Measurements from ENCODE around the gene ITGB6. TPM values are rescaled to one million over a fixed set of nuclear protein-coding genes. Genes with fewer than 3 reads are reported as not detected.
"Not testable (repeated sequence)": the region's sequence is repeated elsewhere in the genome, so short reads cannot be mapped to it uniquely, and the experiment has no call there.

Gene ITGB6
- total RNA-seq, 4 donors from 2014 or later = 1.8 to 7.5 (median 6.6) TPM

DNA sequence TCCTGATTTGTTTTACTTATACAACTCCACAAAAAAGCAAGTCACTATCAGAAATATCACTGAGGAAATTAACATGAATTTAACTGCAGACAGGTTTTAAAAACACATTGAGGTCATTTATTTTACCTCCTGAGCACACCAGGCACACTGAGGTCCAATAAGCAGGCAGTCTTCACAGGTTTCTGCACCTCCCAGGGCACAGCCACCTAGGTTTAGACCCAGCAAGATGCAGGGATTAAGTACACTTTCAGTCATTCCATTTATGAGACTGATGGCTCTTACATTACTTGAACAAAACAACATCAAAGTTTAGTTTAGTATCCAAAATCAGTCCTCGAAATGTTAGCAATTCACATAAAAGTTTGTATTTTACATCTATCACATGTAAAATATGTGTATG is 1.0 kb downstream of the ITGB6 start:
- H3K4me3 ChIP-seq (ENCODE audit: low read depth, poor library complexity, severe bottlenecking) = no peak overlapping the region
- intact Hi-C loops (cut with DNase I; ENCODE audit: low total_unique reads) = no loop called here
- WGBS, 2 donors = 79 to 84% methylated on average over 1 of the region's 1 CpG
- DNase-seq (ENCODE audit: low spot score in 2 of 2) = no peak
- TF ChIP-seq, protein P1, sequence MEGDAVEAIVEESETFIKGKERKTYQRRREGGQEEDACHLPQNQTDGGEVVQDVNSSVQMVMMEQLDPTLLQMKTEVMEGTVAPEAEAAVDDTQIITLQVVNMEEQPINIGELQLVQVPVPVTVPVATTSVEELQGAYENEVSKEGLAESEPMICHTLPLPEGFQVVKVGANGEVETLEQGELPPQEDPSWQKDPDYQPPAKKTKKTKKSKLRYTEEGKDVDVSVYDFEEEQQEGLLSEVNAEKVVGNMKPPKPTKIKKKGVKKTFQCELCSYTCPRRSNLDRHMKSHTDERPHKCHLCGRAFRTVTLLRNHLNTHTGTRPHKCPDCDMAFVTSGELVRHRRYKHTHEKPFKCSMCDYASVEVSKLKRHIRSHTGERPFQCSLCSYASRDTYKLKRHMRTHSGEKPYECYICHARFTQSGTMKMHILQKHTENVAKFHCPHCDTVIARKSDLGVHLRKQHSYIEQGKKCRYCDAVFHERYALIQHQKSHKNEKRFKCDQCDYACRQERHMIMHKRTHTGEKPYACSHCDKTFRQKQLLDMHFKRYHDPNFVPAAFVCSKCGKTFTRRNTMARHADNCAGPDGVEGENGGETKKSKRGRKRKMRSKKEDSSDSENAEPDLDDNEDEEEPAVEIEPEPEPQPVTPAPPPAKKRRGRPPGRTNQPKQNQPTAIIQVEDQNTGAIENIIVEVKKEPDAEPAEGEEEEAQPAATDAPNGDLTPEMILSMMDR (IDR thresholded peaks at IDR 0.05) = no peak
- TF ChIP-seq POLR2A (IDR thresholded peaks at IDR 0.05) = no peak

DNA sequence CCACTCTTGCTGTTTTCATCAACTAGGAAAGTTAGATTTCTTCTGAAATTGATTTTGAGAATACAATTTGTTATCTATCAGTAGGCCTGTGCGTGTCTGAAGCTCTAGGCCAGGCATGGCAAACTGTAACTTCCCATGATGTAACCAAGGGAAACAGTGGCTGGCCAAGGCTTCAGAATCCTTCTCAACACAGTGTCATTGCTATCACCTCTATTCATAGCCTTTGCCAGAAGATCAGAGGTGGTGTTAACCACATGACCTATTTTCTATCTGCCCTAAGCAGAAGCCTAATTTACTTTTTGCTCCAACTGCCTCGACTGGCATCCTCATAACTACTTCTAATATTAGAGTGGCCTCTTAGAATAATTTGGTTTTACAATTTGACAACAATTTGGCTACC is 2.5 kb downstream of the ITGB6 start:
- no peak overlapping the region for H3K4me3 ChIP-seq (ENCODE audit: low read depth, poor library complexity, severe bottlenecking)
- no peak for TF ChIP-seq POLR2A (IDR thresholded peaks at IDR 0.05)
- TF ChIP-seq, protein P1 (IDR thresholded peaks at IDR 0.05) = no peak
- WGBS, 2 donors = 65 to 75% methylated on average over 2 of the region's 2 CpGs
- DNase-seq (ENCODE audit: low spot score in 2 of 2) = no peak
- intact Hi-C loops (cut with DNase I; ENCODE audit: low total_unique reads) = no loop called here

GRCh38 chr2:160194946-160195345 is 5.1 kb downstream of the ITGB6 start:
- WGBS, 2 donors = 80 to 81% methylated on average over 5 of the region's 5 CpGs
- intact Hi-C loops (cut with DNase I; ENCODE audit: low total_unique reads) = no loop called here

DNA sequence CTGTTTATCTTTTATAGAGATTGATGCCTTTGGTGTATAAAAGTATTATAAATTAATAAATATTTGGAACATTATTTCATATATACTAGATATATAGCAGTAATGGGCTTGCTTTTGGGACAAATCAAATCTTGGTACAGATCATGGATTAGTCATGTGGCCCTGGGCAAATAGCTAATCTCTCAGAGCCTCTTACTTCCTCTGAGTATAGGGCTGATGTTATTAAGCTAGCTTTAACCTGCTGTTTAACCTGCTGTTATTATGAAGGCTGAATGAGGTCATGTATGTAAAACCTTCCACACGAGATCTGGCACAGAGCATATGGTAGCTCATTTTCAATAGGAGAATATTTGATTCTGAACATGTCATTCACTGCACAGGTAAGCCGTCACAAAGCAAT is 5.7 kb downstream of the ITGB6 start:
- H3K4me3 ChIP-seq (ENCODE audit: low read depth, poor library complexity, severe bottlenecking) = no peak overlapping the region
- no peak for TF ChIP-seq POLR2A (IDR thresholded peaks at IDR 0.05)
- TF ChIP-seq, protein P1 (IDR thresholded peaks at IDR 0.05) = no peak
- intact Hi-C loops (cut with DNase I; ENCODE audit: low total_unique reads) = no loop called here
- DNase-seq (ENCODE audit: low spot score in 2 of 2) = no peak
- 57 to 69% methylated on average over 2 of the region's 2 CpGs for WGBS, 2 donors

More at GRCh38 chr2:160194946-160195345, 5.1 kb downstream of the ITGB6 start:
- H3K4me3 ChIP-seq (ENCODE audit: low read depth, poor library complexity, severe bottlenecking) = no peak overlapping the region
- TF ChIP-seq, protein P1 (IDR thresholded peaks at IDR 0.05) = no peak
- TF ChIP-seq POLR2A (IDR thresholded peaks at IDR 0.05) = no peak
- no peak for DNase-seq (ENCODE audit: low spot score in 2 of 2)

DNA sequence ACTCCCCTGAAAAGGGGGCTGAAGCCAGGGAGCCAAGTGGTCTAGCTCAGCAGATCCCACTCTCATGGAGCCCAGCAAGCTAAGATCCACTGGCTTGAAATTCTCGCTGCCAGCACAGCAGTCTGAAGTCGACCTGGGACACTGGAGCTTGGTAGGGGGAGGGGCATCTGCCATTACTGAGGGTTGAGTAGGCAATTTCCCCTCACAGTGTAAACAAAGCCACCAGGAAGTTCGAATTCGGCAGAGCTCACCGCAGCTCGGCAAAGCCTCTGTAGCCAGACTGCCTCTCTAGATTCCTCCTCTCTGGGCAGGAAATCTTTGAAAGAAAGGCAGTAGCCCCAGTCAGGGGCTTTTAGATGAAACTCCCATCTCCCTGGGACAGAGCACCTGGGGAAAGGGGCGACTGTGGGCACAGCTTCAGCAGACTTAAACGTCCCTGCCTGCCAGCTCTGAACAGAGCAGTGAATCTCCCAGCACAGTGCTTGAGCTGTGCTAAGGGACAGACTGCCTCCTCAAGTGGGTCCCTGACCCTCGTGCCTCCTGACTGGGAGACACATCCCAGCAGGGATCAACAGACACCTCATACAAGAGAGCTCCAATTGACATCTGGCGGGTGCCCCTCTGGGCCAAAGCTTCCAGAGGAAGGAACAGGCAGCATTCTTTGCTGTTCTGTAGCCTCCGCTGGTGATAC is 18.8 kb downstream of the ITGB6 start:
- H3K4me3 ChIP-seq (ENCODE audit: low read depth, poor library complexity, severe bottlenecking); intact Hi-C loops (cut with DNase I; ENCODE audit: low total_unique reads); DNase-seq (ENCODE audit: low spot score in 2 of 2): not testable (repeated sequence)
- 58 to 76% methylated on average over 10 to 11 of the region's 11 CpGs for WGBS, 2 donors

- intact Hi-C loops (cut with DNase I; ENCODE audit: low total_unique reads); H3K4me3 ChIP-seq (ENCODE audit: low read depth, poor library complexity, severe bottlenecking); DNase-seq (ENCODE audit: low spot score in 2 of 2): not testable (repeated sequence)
- 92 to 97% methylated on average over 5 of the region's 7 CpGs for WGBS, 2 donors
Measured at GRCh38 chr2:160180690-160181089, 19.4 kb downstream of the ITGB6 start.

GRCh38 chr2:160180172-160180571 is 19.9 kb downstream of the ITGB6 start:
- no peak overlapping the region for H3K4me3 ChIP-seq (ENCODE audit: low read depth, poor library complexity, severe bottlenecking)
- TF ChIP-seq, protein P1 (IDR thresholded peaks at IDR 0.05) = no peak
- no peak for TF ChIP-seq POLR2A (IDR thresholded peaks at IDR 0.05)
- no peak for DNase-seq (ENCODE audit: low spot score in 2 of 2)
- intact Hi-C loops (cut with DNase I; ENCODE audit: low total_unique reads) = no loop called here
